Lower leg skin (tissue), 3 donors: ENCODE measurements around the gene CCDC127.

Source experiments
- POLR2A ChIP-seq, 2 donors: fragments of 450-650 bp; IDR thresholded peaks; one replicate each; pipeline ENCODE4 v1.6.1; 2016 to 2017; ENCODE audit warnings: antibody characterized with exemption in 2 of 2, mild to moderate bottlenecking in 1 of 2, moderate library complexity in 1 of 2
- TF ChIP-seq, protein P1 (sequence below), 3 donors: fragments of 450-650 bp; IDR thresholded peaks; one replicate each; pipeline ENCODE4 v1.5.1; 2016; ENCODE audit warnings: antibody characterized with exemption in 3 of 3, mild to moderate bottlenecking in 3 of 3, moderate library complexity in 2 of 3

DNA sequence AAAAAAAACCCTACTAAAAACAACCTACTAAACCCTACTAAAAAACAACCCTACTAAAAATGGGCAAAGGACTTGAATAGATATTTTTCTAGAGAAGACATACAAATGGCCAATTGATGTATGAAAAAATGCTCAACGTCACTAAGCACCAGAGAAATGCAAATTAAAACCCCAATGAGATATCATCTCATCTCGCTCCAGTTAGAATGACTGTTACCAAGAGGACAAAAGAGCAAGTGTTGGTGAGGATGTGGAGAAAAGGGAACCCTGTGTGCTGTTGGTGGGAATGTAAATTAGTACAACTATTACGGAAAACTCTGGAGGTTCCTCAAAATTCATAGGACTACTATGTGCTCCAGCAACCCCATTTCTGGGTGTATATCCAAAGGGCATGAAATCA lies 10.9 kb upstream of the CCDC127 start:
- no peak for TF ChIP-seq POLR2A (IDR thresholded peaks at IDR 0.05)
- TF ChIP-seq, protein P1, sequence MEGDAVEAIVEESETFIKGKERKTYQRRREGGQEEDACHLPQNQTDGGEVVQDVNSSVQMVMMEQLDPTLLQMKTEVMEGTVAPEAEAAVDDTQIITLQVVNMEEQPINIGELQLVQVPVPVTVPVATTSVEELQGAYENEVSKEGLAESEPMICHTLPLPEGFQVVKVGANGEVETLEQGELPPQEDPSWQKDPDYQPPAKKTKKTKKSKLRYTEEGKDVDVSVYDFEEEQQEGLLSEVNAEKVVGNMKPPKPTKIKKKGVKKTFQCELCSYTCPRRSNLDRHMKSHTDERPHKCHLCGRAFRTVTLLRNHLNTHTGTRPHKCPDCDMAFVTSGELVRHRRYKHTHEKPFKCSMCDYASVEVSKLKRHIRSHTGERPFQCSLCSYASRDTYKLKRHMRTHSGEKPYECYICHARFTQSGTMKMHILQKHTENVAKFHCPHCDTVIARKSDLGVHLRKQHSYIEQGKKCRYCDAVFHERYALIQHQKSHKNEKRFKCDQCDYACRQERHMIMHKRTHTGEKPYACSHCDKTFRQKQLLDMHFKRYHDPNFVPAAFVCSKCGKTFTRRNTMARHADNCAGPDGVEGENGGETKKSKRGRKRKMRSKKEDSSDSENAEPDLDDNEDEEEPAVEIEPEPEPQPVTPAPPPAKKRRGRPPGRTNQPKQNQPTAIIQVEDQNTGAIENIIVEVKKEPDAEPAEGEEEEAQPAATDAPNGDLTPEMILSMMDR (IDR thresholded peaks at IDR 0.05): no peak
